Epithelial cell of esophagus (primary cell): ENCODE data around the gene ANKZF1.

Experiments used
- DNase-seq: peaks from one replicate; pipeline ENCODE4 v3.0.0; 2010; ENCODE audit warnings: low read depth
- H3K4me3 ChIP-seq: 2 replicates; pipeline ENCODE4 v1.5.1; 2011; ENCODE audit warnings: mild to moderate bottlenecking, low read length, control low read depth
- TF ChIP-seq, protein P1 (sequence below): IDR thresholded peaks from 2 replicates; pipeline ENCODE4 v1.5.1; 2011; ENCODE audit warnings: low read depth, mild to moderate bottlenecking, low read length, control low read depth, inconsistent platforms; ENCODE audit not compliant: insufficient read depth; ENCODE audit errors: missing control alignments

The ANKZF1 gene

GRCh38 chr2:219229305-219230058 lies at the start of gene ANKZF1, which contains the start of gene ATG9A:
TSS of gene ANKZF1 (plus strand) at chr2:219229806. CDS start at chr2:219230258, 452 bp downstream.
TSS of gene ATG9A (minus strand) at chr2:219229636. CDS start at chr2:219228024, 1,612 bp downstream.
- peak within 1 kb of the TSS; percentile 98 for H3K4me3 ChIP-seq
- DNase-seq, result peak; percentile 100
- TF ChIP-seq, protein P1, sequence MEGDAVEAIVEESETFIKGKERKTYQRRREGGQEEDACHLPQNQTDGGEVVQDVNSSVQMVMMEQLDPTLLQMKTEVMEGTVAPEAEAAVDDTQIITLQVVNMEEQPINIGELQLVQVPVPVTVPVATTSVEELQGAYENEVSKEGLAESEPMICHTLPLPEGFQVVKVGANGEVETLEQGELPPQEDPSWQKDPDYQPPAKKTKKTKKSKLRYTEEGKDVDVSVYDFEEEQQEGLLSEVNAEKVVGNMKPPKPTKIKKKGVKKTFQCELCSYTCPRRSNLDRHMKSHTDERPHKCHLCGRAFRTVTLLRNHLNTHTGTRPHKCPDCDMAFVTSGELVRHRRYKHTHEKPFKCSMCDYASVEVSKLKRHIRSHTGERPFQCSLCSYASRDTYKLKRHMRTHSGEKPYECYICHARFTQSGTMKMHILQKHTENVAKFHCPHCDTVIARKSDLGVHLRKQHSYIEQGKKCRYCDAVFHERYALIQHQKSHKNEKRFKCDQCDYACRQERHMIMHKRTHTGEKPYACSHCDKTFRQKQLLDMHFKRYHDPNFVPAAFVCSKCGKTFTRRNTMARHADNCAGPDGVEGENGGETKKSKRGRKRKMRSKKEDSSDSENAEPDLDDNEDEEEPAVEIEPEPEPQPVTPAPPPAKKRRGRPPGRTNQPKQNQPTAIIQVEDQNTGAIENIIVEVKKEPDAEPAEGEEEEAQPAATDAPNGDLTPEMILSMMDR, result no peak

DNA sequence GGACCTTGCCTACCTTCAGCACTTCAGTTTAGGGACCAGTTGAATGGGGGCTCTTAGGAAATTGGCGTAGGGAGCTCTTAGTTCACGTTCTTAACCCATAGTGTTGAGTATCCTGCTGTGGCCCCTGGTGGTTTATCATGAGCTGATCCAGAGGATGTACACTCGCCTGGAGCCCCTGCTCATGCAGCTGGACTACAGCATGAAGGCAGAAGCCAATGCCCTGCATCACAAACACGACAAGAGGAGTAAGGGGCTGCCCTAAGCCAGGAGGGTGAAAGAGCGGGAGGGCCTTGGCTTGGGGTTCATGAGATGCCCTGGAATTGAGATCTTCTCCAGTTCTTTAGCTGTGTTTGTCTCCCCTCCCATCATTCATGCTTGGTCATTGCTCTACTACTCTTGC lies 48.6 kb upstream of the ANKZF1 start:
- H3K4me3 ChIP-seq, result no peak overlapping the region
- no peak for DNase-seq
- TF ChIP-seq, protein P1, result no peak

- DNase-seq, result no peak
- no peak overlapping the region for H3K4me3 ChIP-seq
- TF ChIP-seq, protein P1, result no peak
Measured at GRCh38 chr2:219181531-219181930, 48.1 kb upstream of the ANKZF1 start.

GRCh38 chr2:219182331-219183150 lies 47.1 kb upstream of the ANKZF1 start:
- no peak for DNase-seq
- no peak overlapping the region for H3K4me3 ChIP-seq

DNA sequence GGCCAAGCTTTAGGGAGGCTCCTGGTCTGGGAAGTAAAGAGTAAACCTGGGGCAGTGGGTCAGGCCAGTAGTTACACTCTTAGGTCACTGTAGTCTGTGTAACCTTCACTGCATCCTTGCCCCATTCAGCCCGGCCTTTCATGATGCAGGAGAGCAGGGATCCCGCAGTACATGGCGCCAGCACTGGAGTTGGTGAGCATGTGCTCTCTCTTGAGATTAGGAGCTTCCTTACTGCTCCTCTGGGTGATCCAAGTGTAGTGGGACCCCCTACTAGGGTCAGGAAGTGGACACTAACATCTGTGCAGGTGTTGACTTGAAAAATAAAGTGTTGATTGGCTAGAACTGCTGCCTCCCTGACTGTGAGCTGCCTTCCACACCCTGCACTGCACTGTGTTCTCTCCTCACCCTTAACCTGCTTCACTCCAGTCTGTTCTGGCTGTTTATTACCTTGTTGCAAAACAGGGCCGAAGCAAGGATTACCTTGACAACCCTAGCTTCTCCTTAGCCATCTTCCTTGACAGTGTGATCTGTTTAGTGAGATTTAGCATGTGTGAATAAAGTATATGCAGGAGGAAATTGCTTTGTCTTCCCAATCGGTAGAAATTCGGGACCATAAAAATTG lies 46.3 kb upstream of the ANKZF1 start:
- TF ChIP-seq, protein P1, result no peak
- no peak overlapping the region for H3K4me3 ChIP-seq

More at GRCh38 chr2:219182331-219183150, 47.1 kb upstream of the ANKZF1 start:
- TF ChIP-seq, protein P1, result no peak

GRCh38 chr2:219184121-219184520 lies 45.5 kb upstream of the ANKZF1 start:
- TF ChIP-seq, protein P1, result no peak
- no peak overlapping the region for H3K4me3 ChIP-seq
- DNase-seq, result no peak

More for the DNA sequence above, 46.3 kb upstream of the ANKZF1 start:
- no peak for DNase-seq
